Measurements from ENCODE around the gene LDLRAD2.

DNA sequence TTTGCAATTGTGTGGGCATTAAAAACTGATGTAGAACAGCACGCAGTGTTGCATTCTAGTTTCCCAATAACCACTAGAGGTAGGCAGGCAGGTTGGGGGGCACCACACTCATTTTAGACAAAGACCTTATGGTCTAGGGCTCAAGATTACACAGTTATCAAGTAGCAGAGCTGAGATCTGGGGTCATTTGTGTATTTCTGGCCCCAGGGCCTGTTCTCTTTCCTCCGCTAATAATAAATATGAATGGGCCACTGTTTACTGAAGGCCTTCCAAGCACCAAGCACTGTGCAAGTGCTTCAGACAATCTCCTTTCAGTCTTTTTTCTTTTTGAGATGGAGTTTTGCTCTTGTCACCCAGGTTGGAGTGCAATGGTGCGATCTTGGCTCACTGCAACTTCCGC, 23.9 kb downstream of the LDLRAD2 start:
- TF ChIP-seq CTCF (IDR thresholded peaks at IDR 0.05) (no peak), SIN3A (IDR thresholded peaks at IDR 0.05; ENCODE audit: borderline replicate concordance, insufficient read depth, low read depth, low read length) (no peak), POLR2AphosphoS5 (IDR thresholded peaks at IDR 0.05; ENCODE audit: low read depth, low read length) (no peak), TCF7L2 (IDR thresholded peaks at IDR 0.05; ENCODE audit: low read depth, low read length) (no peak)
- TF ChIP-seq, protein P1, sequence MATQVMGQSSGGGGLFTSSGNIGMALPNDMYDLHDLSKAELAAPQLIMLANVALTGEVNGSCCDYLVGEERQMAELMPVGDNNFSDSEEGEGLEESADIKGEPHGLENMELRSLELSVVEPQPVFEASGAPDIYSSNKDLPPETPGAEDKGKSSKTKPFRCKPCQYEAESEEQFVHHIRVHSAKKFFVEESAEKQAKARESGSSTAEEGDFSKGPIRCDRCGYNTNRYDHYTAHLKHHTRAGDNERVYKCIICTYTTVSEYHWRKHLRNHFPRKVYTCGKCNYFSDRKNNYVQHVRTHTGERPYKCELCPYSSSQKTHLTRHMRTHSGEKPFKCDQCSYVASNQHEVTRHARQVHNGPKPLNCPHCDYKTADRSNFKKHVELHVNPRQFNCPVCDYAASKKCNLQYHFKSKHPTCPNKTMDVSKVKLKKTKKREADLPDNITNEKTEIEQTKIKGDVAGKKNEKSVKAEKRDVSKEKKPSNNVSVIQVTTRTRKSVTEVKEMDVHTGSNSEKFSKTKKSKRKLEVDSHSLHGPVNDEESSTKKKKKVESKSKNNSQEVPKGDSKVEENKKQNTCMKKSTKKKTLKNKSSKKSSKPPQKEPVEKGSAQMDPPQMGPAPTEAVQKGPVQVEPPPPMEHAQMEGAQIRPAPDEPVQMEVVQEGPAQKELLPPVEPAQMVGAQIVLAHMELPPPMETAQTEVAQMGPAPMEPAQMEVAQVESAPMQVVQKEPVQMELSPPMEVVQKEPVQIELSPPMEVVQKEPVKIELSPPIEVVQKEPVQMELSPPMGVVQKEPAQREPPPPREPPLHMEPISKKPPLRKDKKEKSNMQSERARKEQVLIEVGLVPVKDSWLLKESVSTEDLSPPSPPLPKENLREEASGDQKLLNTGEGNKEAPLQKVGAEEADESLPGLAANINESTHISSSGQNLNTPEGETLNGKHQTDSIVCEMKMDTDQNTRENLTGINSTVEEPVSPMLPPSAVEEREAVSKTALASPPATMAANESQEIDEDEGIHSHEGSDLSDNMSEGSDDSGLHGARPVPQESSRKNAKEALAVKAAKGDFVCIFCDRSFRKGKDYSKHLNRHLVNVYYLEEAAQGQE (IDR thresholded peaks at IDR 0.05; ENCODE audit: insufficient read depth in 1 of 2, low read depth in 2 of 2, low read length in 1 of 2) = no peak

All from Panc1 (cell line).